ENCODE measurements around the gene GPR137. TPM values are rescaled to one million over a fixed set of nuclear protein-coding genes. Genes with fewer than 3 reads are reported as not detected.

GPR137 gene
- total and polyA plus RNA-seq, 7 donors, result 12.2 to 35.0 (median 17.4) TPM

GRCh38 chr11:64254326-64254725 lies 31.3 kb upstream of the GPR137 start:
- Histone ChIP-seq H3K27me3 (no peaks in the 10 kb centered on the region), H3K36me3 (peaks cover 7 to 43% (median 30%) of the 10 kb centered on the region in 4 donors), H3K9me3 (no peaks in the 10 kb centered on the region), H3K4me3 (no peak overlapping the region), H3K27ac (no peak overlapping the region), H3K4me1 (peaks cover 0 to 34% (median 25%) of the 10 kb centered on the region in 4 donors)
- no peak for DNase-seq
- TF ChIP-seq EP300 (IDR thresholded peaks at IDR 0.05), result no peak
- no peak for TF ChIP-seq POLR2A (IDR thresholded peaks at IDR 0.05)
- TF ChIP-seq CTCF (IDR thresholded peaks at IDR 0.05), result no peak
- no peak for TF ChIP-seq POLR2AphosphoS5 (IDR thresholded peaks at IDR 0.05)
- intact Hi-C loops (cut with DNase I), result no loop called here
- 91 to 94% methylated on average over 7 of the region's 7 CpGs for WGBS, 2 donors

GRCh38 chr11:64255135-64256128 lies 30.2 kb upstream of the GPR137 start:
- intact Hi-C loops (cut with DNase I), result no loop called here
- Histone ChIP-seq H3K27ac (no peak overlapping the region), H3K9me3 (no peaks in the 10 kb centered on the region), H3K36me3 (peaks cover 7 to 49% (median 38%) of the 10 kb centered on the region in 4 donors), H3K4me3 (no peak overlapping the region), H3K4me1 (peaks cover 0 to 31% (median 24%) of the 10 kb centered on the region in 4 donors), H3K27me3 (no peaks in the 10 kb centered on the region)
- no peak for DNase-seq
- no peak for TF ChIP-seq POLR2A (IDR thresholded peaks at IDR 0.05)
- TF ChIP-seq CTCF (IDR thresholded peaks at IDR 0.05), result no peak
- no peak for TF ChIP-seq EP300 (IDR thresholded peaks at IDR 0.05)
- TF ChIP-seq POLR2AphosphoS5 (IDR thresholded peaks at IDR 0.05), result no peak
- 87 to 91% methylated on average over 35 of the region's 35 CpGs for WGBS, 2 donors

- TF ChIP-seq EP300 (IDR thresholded peaks at IDR 0.05), result no peak
- TF ChIP-seq POLR2AphosphoS5 (IDR thresholded peaks at IDR 0.05), result no peak
- no peak for TF ChIP-seq POLR2A (IDR thresholded peaks at IDR 0.05)
- no peak for TF ChIP-seq CTCF (IDR thresholded peaks at IDR 0.05)
- WGBS, 2 donors, result 92 to 93% methylated on average over 15 of the region's 15 CpGs
- no peak for DNase-seq
- Histone ChIP-seq H3K9me3 (no peaks in the 10 kb centered on the region), H3K36me3 (peaks cover 7 to 52% (median 38%) of the 10 kb centered on the region in 4 donors), H3K27ac (no peak overlapping the region), H3K4me1 (peaks cover 0 to 23% (median 18%) of the 10 kb centered on the region in 4 donors), H3K4me3 (no peak overlapping the region), H3K27me3 (no peaks in the 10 kb centered on the region)
- intact Hi-C loops (cut with DNase I), result no loop called here
Observed at GRCh38 chr11:64256300-64256699, 29.3 kb upstream of the GPR137 start.

- intact Hi-C loops (cut with DNase I), result no loop called here
- Histone ChIP-seq H3K36me3 (peaks cover 7 to 72% (median 51%) of the 10 kb centered on the region in 4 donors), H3K9me3 (no peaks in the 10 kb centered on the region), H3K4me3 (no peak overlapping the region), H3K27me3 (no peaks in the 10 kb centered on the region), H3K4me1 (peaks cover 0 to 5% (median 1%) of the 10 kb centered on the region in 4 donors), H3K27ac (no peak overlapping the region)
- no peak for DNase-seq
- WGBS, 2 donors, result 91 to 94% methylated on average over 24 of the region's 24 CpGs
- TF ChIP-seq CTCF (IDR thresholded peaks at IDR 0.05) (no peak), POLR2A (IDR thresholded peaks at IDR 0.05) (no peak), EP300 (IDR thresholded peaks at IDR 0.05) (no peak), POLR2AphosphoS5 (IDR thresholded peaks at IDR 0.05) (no peak)
Observed at GRCh38 chr11:64258356-64258755, 27.3 kb upstream of the GPR137 start.
